ENCODE measurements around the gene RFC3. TPM values are rescaled to one million over a fixed set of nuclear protein-coding genes. Genes with fewer than 3 reads are reported as not detected.

Gene RFC3
- total and polyA plus RNA-seq, 9 of the 15 experiments (the other 6 are each of a cell fraction or from before 2014, with no cell fraction given), result 31.3 to 94.0 (median 54.0) TPM

- 77% methylated on average over 4 of the region's 4 CpGs for WGBS (ENCODE audit: insufficient coverage, low coverage, missing lambda C conversion rate)
- Histone ChIP-seq H4K20me1 (replicated peaks; ENCODE audit: control insufficient read depth, insufficient read depth, low read length) (no peaks in the 10 kb centered on the region), H3K9ac (ENCODE audit: insufficient read depth in 1 of 2, low read depth in 2 of 2, low read length in 2 of 2) (no peak overlapping the region), H3K27me3 (ENCODE audit: control insufficient read depth in 2 of 2, insufficient read depth in 2 of 2, low read length in 2 of 2) (no peaks in the 10 kb centered on the region), H3K4me3 (no peak overlapping the region), H3K9me3 (replicated peaks; ENCODE audit: control insufficient read depth, insufficient read depth, low read depth, low read length) (no peaks in the 10 kb centered on the region), H3K9me1 (ENCODE audit: control insufficient read depth, insufficient read depth, low read length) (no peaks in the 10 kb centered on the region), H3K79me2 (ENCODE audit: control insufficient read depth, insufficient read depth, low read length) (no peaks in the 10 kb centered on the region), H2AFZ (ENCODE audit: low read depth, low read length) (no peak overlapping the region), H3K4me1 (replicated peaks in 1 of 2; ENCODE audit: control insufficient read depth in 2 of 2, insufficient read depth in 2 of 2, low read length in 2 of 2) (no peaks in the 10 kb centered on the region; a peak in 1 of 5 replicates), H3K27ac (ENCODE audit: extremely low read depth, low read depth, low read length) (no peak overlapping the region), H3K36me3 (ENCODE audit: control insufficient read depth, insufficient read depth, low read length) (peaks cover 84% of the 10 kb centered on the region), H3K4me2 (ENCODE audit: insufficient read depth, low read length) (no peak overlapping the region)
- ChIA-PET POLR2A (interaction anchor here (0.7 kb wide), 1 partner anchor 11 kb away, joined by 3 read pairs; no protein-coding TSS in a partner anchor), CTCF (ENCODE audit: low intra/inter-chr PET ratio) (no interaction called here)
- DNase-seq (ENCODE audit: extremely low read depth in 1 of 4, low spot score in 3 of 4), result no peak
- FAIRE-seq, result no peak
- in situ Hi-C loops (cut with MboI) (no loop called here), intact Hi-C loops (cut with micrococcal nuclease) (no loop called here)
- BruUV-seq (replicated peaks), result no TSS peak
- no peak for ATAC-seq
- no peak for TF ChIP-seq TEAD1 (CRISPR knock-in tag; IDR thresholded peaks at IDR 0.05)
- TF ChIP-seq MAFF (IDR thresholded peaks at IDR 0.05; ENCODE audit: low read length), result no peak
- no peak for TF ChIP-seq USF2 (CRISPR knock-in tag; IDR thresholded peaks at IDR 0.05)
- TF ChIP-seq ZC3H4 (CRISPR knock-in tag; IDR thresholded peaks at IDR 0.05; ENCODE audit: borderline replicate concordance), result no peak
- no peak for TF ChIP-seq CHD7 (IDR thresholded peaks at IDR 0.05; ENCODE audit: low read depth, low read length)
- TF ChIP-seq DNMT1 (IDR thresholded peaks at IDR 0.05), result no peak
- no peak for TF ChIP-seq ZFX (CRISPR knock-in tag; IDR thresholded peaks at IDR 0.05)
- TF ChIP-seq HNRNPL (IDR thresholded peaks at IDR 0.05; ENCODE audit: low read depth, low read length), result no peak
- no peak for TF ChIP-seq ZNF75A (CRISPR knock-in tag; IDR thresholded peaks at IDR 0.05)
- no peak for TF ChIP-seq CREM (IDR thresholded peaks at IDR 0.05; ENCODE audit: low read depth)
- TF ChIP-seq ZSCAN29 (IDR thresholded peaks at IDR 0.05), result no peak
- TF ChIP-seq SMARCB1 (IDR thresholded peaks at IDR 0.05; ENCODE audit: insufficient read length, low read depth), result no peak
- no peak for TF ChIP-seq ZNF239 (CRISPR knock-in tag; IDR thresholded peaks at IDR 0.05)
- no peak for TF ChIP-seq ZNF431 (CRISPR knock-in tag; IDR thresholded peaks at IDR 0.05)
Measured at GRCh38 chr13:33842207-33842606, 24.3 kb downstream of the RFC3 start.
